Femur (tissue), 1 donor: Measurements from ENCODE around the gene CKAP2L.

Experiments
- DNase-seq: peaks from one replicate; pipeline ENCODE4 v3.0.0-alpha.2; 2017

Gene CKAP2L

GRCh38 chr2:112703684-112704083 is 60.7 kb downstream of the CKAP2L start:
- DNase-seq, result no peak

GRCh38 chr2:112701052-112701451 is 63.4 kb downstream of the CKAP2L start:
- DNase-seq, result no peak

GRCh38 chr2:112699984-112700667 is 64.3 kb downstream of the CKAP2L start:
- no peak for DNase-seq

GRCh38 chr2:112698834-112699515 is 65.4 kb downstream of the CKAP2L start:
- DNase-seq, result no peak

- no peak for DNase-seq
Measured at GRCh38 chr2:112694182-112694581, 70.2 kb downstream of the CKAP2L start.

- no peak for DNase-seq
Measured at GRCh38 chr2:112693596-112693995, 70.8 kb downstream of the CKAP2L start.

DNA sequence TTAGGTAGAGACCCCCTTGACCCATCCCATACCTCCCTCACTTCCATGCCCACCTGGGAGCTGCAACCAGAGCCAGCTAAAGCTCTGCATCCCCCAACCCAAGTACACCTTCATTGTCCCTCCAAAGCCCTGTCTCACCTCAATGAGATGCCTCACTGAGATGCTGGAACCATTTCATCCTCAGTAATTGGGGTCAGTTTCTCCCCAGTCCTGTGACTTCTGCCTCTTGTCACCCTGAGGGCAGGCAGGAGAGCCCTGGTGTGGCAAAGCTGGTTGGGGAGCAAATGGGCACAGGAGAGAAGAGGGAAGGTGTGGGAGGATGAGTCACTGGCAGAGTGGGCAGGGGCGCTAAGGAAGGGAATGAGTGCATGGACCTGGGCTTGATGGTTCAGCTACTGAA is 71.5 kb downstream of the CKAP2L start:
- no peak for DNase-seq

- peak; percentile 35 for DNase-seq
Measured at GRCh38 chr2:112692495-112692911, 71.9 kb downstream of the CKAP2L start.

DNA sequence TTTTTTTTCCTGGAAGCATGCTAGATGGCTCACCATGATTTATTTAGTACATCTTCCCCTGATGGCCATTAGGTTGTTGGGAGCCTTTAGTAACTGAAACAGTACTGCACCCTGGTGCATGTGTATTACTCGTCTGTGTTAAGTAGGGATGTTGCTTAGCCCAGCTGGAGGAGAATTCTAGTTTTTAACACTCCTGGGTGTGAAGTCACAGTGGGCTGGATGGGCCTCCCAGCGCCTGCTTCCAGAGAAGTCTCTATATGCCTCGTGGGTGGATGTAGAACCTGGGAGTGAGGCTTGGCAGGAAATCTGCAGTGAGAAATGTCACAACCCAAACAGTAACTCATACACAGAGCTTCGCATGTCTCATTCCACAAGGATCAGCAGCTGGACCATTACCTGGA is 72.5 kb downstream of the CKAP2L start:
- DNase-seq, result no peak

- peak; percentile 46 for DNase-seq
Measured at GRCh38 chr2:112690853-112691401, 73.5 kb downstream of the CKAP2L start.

DNA sequence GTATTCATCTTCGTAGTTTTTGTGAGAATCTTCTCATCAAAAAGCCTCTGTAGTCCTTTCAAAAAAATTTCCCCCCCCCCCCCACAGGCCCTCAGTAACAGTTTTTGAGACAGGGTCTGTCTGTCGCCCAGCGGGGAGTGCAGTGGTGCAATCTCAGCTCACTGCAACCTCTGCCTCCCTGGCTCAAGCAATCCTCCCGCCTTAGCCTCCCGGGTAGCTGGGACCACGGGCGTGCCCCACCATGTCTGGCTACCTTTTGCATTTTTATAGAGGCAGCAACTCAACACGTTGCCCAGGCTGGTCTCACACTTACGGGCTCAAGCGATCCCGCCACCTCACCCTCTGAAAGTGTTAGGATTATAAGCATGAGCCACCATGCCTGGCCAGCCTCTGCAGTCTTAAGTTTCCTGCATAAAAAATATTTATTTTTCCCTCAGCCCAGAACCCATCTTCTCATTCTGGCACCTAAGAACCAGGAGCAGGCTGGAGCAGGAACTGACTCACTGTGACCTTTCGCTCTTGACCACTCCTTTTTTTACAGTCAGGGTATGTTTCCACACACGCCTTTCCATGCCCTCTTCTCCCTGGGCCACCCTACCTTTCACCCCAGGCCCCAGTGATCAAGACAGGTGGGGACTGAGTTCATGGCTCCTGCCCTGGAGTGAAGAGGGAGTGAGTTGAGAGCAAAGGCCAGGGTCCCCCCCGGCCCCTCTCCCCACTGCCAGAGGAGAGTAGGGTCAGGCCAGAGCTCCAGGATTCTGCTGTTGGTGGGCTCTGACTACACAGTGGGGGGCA is 76.1 kb downstream of the CKAP2L start:
- no peak for DNase-seq

- no peak for DNase-seq
Measured at GRCh38 chr2:112687522-112687921, 76.9 kb downstream of the CKAP2L start.
